HUES48 (cell line): ENCODE results near the gene SAXO1.

Source experiments
- H3K27ac ChIP-seq: one replicate; pipeline ENCODE4 v1.7.0; 2013; ENCODE audit warnings: low read depth, low read length, inconsistent platforms
- H3K27me3 ChIP-seq: 2 replicates; pipeline ENCODE4 v1.6.1; 2013; ENCODE audit warnings: mild to moderate bottlenecking, low read length; ENCODE audit not compliant: control insufficient read depth, insufficient read depth
- H3K36me3 ChIP-seq: 2 replicates; pipeline ENCODE4 v1.6.1; 2013; ENCODE audit warnings: low read length; ENCODE audit not compliant: control insufficient read depth, insufficient read depth
- H3K4me1 ChIP-seq: 2 replicates; pipeline ENCODE4 v1.6.1; 2013; ENCODE audit warnings: mild to moderate bottlenecking, low read length; ENCODE audit not compliant: control insufficient read depth, insufficient read depth
- H3K4me3 ChIP-seq: 2 replicates; pipeline ENCODE4 v1.5.1; 2013; ENCODE audit warnings: mild to moderate bottlenecking, low read depth, low read length
- H3K9ac ChIP-seq: 2 replicates; pipeline ENCODE4 v1.6.1; 2013; ENCODE audit warnings: mild to moderate bottlenecking, low read depth, low read length, moderate library complexity
- H3K9me3 ChIP-seq: 2 replicates; pipeline ENCODE4 v1.6.1; 2013; ENCODE audit warnings: low read length; ENCODE audit not compliant: control insufficient read depth, insufficient read depth

SAXO1 gene

GRCh38 chr9:19033015-19033414 is at the start of gene SAXO1:
Gene SAXO1, minus strand, starts transcription at chr9:19033209. Its CDS starts 301 bp downstream, at chr9:19032908.
- Histone ChIP-seq H3K36me3 (no peaks in the 10 kb centered on the region), H3K9me3 (peaks cover 5% of the 10 kb centered on the region), H3K4me3 (no peak within 1 kb of the TSS), H3K9ac (no peak within 1 kb of the TSS), H3K4me1 (no peaks in the 10 kb centered on the region), H3K27ac (no peak within 1 kb of the TSS), H3K27me3 (no peaks in the 10 kb centered on the region)

GRCh38 chr9:19074836-19075235 is 41.8 kb upstream of the SAXO1 start:
- Histone ChIP-seq H3K4me1 (no peaks in the 10 kb centered on the region), H3K4me3 (no peak overlapping the region), H3K27me3 (no peaks in the 10 kb centered on the region), H3K9me3 (no peaks in the 10 kb centered on the region), H3K36me3 (peaks cover 90% of the 10 kb centered on the region), H3K9ac (no peak overlapping the region), H3K27ac (no peak overlapping the region)

DNA sequence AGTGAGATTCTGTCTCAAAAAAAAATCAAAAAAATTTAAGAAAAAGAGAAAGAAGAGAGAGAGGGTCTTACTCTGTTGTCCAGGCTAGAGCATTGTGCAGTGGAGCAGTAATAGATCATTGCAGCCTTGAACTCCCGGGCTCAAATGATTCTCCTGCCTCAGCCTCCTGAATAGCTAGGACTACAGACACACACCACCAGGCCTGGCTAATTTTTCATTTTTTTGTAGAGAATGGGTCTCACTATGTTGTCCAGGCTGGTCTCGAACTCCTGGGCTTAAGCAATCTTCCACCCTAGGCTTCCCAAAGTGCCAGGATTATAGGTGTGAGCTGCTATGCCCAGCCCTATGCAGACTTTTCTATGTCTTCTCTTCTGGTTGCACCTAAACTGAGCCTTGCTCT is 41.2 kb upstream of the SAXO1 start:
- Histone ChIP-seq H3K36me3 (peaks cover 92% of the 10 kb centered on the region), H3K27me3 (no peaks in the 10 kb centered on the region), H3K4me1 (no peaks in the 10 kb centered on the region), H3K4me3 (no peak overlapping the region), H3K27ac (no peak overlapping the region), H3K9me3 (no peaks in the 10 kb centered on the region), H3K9ac (no peak overlapping the region)

- no peaks in the 10 kb centered on the region for H3K9me3 ChIP-seq
- H3K36me3 ChIP-seq: peaks cover 63% of the 10 kb centered on the region
- H3K9ac ChIP-seq: no peak overlapping the region
- peaks cover 14% of the 10 kb centered on the region for H3K4me1 ChIP-seq
- no peak overlapping the region for H3K27ac ChIP-seq
- no peak overlapping the region for H3K4me3 ChIP-seq
- no peaks in the 10 kb centered on the region for H3K27me3 ChIP-seq
Measured at GRCh38 chr9:19057033-19057432, 24.0 kb upstream of the SAXO1 start.

GRCh38 chr9:19050637-19051591 is 17.9 kb upstream of the SAXO1 start:
- H3K36me3 ChIP-seq: peaks cover 4% of the 10 kb centered on the region
- peak overlapping the region; percentile 76 for H3K4me3 ChIP-seq
- H3K4me1 ChIP-seq: peaks cover 20% of the 10 kb centered on the region
- no peak overlapping the region for H3K9ac ChIP-seq
- no peak overlapping the region for H3K27ac ChIP-seq
- H3K27me3 ChIP-seq: no peaks in the 10 kb centered on the region
- H3K9me3 ChIP-seq: no peaks in the 10 kb centered on the region

GRCh38 chr9:19049917-19050636 is 17.1 kb upstream of the SAXO1 start:
- Histone ChIP-seq H3K36me3 (no peaks in the 10 kb centered on the region), H3K27ac (peak overlapping the region; percentile 98), H3K27me3 (no peaks in the 10 kb centered on the region), H3K9me3 (no peaks in the 10 kb centered on the region), H3K9ac (peak overlapping the region; percentile 86), H3K4me3 (peak overlapping the region; percentile 76), H3K4me1 (peaks cover 20% of the 10 kb centered on the region)

DNA sequence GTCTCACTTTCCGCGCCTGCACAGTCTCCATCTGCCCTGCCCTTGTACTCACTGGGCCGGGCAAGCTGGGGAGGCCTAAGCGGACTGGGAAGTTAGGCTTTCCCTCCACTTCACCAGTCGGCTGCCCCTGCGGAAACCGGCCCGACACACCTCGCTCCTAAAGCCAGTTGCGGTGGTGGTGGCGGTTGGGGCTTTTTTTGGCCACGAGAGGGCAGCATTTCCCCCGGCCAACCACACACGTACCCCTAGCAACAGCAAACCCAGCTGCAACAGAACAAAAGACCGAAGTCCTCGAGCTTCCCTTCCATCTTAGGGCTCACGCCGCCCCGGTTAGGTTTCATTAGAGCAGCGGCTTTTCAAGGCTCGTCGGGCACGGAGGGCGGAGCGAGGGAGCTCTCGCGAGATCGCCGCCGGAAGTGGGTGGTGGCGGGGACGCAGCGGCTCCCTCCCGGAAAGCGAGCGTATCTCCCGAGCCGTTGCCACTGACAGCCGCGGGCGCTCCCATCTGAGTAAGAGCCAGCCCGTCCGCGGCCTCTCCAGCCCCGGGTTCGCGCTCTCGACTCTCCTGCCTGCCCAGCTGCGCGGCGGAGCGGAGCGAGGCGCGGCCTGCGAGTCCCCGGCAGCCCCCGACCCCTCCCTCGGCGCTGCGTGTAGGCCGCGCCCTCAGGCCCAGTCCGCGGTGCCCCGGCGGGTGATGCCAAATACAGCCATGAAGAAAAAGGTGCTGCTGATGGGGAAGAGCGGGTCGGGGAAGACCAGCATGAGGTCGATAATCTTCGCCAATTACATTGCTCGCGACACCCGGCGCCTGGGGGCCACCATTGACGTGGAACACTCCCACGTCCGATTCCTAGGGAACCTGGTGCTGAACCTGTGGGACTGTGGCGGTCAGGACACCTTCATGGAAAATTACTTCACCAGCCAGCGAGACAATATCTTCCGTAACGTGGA is 16.2 kb upstream of the SAXO1 start, which contains the start of gene RRAGA:
Gene RRAGA, plus strand, starts transcription at position 462 of the 951 bp plus-strand sequence. Its CDS starts 233 bp downstream, at position 695.
- Histone ChIP-seq H3K4me3 (peak within 1 kb of the TSS; percentile 76), H3K9me3 (no peaks in the 10 kb centered on the region), H3K36me3 (no peaks in the 10 kb centered on the region), H3K27ac (peak within 1 kb of the TSS; percentile 98), H3K9ac (peak within 1 kb of the TSS; percentile 86), H3K27me3 (no peaks in the 10 kb centered on the region), H3K4me1 (peaks cover 20% of the 10 kb centered on the region)

- peaks cover 5% of the 10 kb centered on the region for H3K9me3 ChIP-seq
- H3K4me1 ChIP-seq: no peaks in the 10 kb centered on the region
- H3K9ac ChIP-seq: no peak overlapping the region
- no peaks in the 10 kb centered on the region for H3K36me3 ChIP-seq
- no peaks in the 10 kb centered on the region for H3K27me3 ChIP-seq
- H3K27ac ChIP-seq: no peak overlapping the region
- H3K4me3 ChIP-seq: no peak overlapping the region
Measured at GRCh38 chr9:19036611-19037010, 3.6 kb upstream of the SAXO1 start.

- H3K9ac ChIP-seq: no peak overlapping the region
- no peaks in the 10 kb centered on the region for H3K27me3 ChIP-seq
- no peaks in the 10 kb centered on the region for H3K36me3 ChIP-seq
- H3K9me3 ChIP-seq: peaks cover 5% of the 10 kb centered on the region
- H3K4me3 ChIP-seq: no peak overlapping the region
- H3K27ac ChIP-seq: no peak overlapping the region
- no peaks in the 10 kb centered on the region for H3K4me1 ChIP-seq
Measured at GRCh38 chr9:19032406-19032805, 603 bp downstream of the SAXO1 start.

DNA sequence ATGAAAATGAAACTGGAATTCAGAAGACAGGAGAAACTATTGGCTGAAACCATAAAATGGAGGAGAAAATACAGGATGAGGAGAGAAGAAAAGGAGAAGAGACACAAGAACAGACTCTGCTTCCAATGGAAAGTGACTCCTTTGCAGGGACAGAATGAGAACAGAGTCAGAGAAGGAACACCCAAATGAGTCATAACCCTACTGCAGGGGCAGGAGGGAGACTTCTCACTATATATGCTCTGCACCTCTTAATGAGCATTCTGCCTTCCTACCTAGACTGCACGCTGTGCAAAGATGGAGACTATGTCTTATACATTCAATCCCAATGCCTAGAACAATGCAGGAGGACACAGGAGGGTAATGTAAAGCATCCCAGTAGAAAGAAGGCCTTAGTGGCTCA is 2.1 kb downstream of the SAXO1 start:
- Histone ChIP-seq H3K9me3 (no peaks in the 10 kb centered on the region), H3K9ac (no peak overlapping the region), H3K4me1 (no peaks in the 10 kb centered on the region), H3K36me3 (no peaks in the 10 kb centered on the region), H3K4me3 (no peak overlapping the region), H3K27ac (no peak overlapping the region), H3K27me3 (no peaks in the 10 kb centered on the region)
